HG03039 (cell line): ENCODE measurements around the gene EBLN1.
A peak's percentile ranks its signal among the peaks of the same experiment; 100 is the strongest.
"Not testable (repeated sequence)": the region's sequence is repeated elsewhere in the genome, so short reads cannot be mapped to it uniquely, and the experiment has no call there.

ENCODE experiments used
- ATAC-seq: cut with Tn5 transposase; IDR thresholded peaks from one replicate; pipeline ENCODE4 v1.9.1; 2021; ENCODE audit warnings: mild to moderate bottlenecking, moderate library complexity; ENCODE audit not compliant: unreplicated experiment

The EBLN1 gene

GRCh38 chr10:22228943-22229801 lies 11.4 kb upstream of the EBLN1 start:
- peak; percentile 83 for ATAC-seq

- no peak for ATAC-seq
Observed at GRCh38 chr10:22228167-22228938, 10.5 kb upstream of the EBLN1 start.

GRCh38 chr10:22226599-22226998 lies 8.8 kb upstream of the EBLN1 start:
- no peak for ATAC-seq

DNA sequence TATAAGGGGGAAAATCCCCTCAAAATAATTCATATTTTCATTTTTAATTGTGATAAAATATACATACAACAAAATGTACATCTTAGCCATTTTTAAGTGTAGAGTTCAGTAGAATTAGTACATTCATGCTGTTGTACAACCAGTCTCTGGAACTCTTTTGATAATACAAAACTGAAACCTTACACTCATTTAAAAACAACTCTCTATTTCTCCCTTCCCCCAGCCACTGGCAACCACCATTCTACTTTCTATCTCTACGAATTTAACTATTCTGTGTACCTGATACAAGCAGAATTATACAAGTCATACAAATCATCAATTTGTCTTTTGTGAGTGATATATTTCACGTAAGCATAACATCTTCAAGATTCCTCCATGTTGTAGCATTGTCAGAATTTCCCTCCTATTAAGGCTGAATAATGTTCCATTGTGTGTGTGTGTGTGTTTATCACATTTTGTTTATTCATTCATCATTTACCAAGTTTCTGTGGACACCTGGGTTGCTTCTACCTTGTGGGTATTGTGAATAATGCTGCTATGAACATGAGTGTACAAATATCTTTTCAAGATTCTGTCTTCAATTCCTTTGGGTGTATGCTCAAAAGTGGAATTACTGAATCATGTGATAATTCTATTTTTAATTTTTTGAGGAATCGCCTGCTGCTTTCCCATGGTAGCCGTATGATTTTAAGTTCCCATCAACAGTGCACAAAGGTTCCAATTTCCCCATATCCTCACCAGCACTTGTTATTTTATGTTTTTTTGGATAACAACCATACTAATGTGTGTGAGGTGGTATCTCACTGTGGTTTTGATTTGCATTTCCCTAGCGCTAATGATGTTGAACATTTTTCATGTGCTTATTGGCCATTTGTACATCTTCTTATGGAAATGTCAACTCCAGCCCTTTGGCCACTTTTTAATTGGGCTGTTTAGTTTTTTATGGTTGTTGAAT lies 4.7 kb upstream of the EBLN1 start:
- no peak for ATAC-seq

DNA sequence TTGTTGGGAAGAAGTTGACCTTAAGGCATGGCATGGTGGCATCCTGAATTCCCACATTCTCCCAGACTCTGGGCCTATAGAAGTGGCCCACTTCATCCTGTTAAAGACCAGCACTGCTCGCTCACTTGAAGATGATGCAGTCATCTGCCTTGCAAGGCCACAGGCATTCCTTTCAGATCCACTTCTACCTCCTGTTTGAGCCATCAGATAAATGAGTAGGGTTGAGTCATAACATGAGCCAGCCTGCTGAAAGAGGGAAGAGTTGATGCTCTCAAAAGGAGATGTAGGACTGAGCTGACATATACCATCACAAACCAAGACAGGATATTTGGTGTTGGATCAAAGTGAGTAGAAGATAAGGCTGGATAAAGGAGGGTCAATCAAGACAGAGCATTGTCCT lies 1.5 kb upstream of the EBLN1 start:
- ATAC-seq: no peak

DNA sequence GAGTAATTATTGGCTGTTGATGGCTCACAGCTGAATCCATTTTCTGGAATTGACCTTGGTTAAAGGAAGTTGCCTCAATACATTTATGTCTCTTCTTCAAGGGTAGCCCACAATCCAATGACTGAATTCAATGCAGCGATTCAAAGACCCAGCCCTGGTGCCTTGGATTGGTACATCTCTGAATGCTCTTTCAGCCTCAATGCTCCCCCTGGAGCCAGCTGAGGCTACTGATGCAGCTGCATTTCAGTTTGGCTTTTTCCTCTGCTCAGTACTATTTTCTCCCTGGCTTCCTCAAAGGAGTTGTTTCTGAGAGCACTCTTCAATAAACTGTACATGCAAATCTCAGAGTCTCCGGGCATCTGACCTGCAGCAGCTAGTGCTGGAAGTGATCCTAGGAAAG lies 633 bp upstream of the EBLN1 start:
- ATAC-seq: no peak

DNA sequence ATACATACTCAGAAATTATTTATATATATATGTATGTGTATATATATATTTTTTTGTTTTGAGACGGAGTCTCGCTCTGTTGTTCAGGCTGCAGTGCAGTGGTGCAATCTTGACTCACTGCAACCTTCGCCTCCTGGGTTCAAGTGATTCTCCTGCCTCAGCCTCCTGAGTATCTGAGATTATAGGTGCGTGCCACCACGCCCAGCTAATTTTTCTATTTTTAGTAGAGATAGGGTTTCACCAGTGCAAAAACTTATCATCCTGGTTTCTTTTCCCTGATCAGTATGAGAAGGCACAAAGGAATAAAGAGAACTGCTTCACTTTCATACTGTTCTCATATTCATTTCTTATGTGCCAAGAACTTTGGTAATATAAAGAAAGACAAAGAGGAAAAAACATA lies 731 bp downstream of the EBLN1 start:
- ATAC-seq: not testable (repeated sequence)

DNA sequence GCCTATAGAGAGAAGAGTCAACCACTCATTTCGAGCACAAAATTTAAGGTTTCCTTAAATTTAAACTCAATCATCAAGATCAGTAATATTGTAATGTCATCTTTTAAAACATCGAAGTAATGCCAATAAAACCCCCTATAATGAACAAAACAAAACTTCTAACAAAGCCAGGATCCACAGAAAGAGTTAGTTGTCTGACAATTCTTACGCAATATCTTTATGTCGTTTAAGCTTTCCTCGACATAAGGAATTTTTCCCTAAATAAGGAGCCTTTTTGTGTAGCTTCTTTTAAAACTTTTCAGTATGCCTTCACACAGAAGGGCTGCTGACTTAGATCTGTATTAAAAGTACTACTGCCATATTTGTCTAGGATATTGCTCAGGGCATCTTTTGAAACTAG lies 7.5 kb downstream of the EBLN1 start:
- no peak for ATAC-seq

DNA sequence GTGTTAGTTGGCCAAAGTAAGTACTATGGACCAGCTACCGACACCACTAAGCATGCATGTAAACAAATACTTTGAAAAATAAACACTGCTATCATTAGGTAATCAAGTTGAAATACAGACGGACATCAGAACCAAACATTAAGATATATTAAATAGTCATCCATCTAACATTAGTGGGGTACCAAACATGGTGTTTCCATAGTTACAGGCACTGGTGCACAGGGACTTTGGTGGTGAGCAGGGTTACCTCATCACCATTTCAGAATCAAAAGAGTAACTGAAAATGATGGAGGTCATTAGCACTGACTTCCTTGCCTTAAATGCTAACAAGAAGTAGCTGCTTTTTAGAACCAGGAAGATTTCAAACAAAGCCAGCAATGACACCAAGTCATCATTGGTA lies 23.9 kb downstream of the EBLN1 start:
- no peak for ATAC-seq

- no peak for ATAC-seq
Observed at GRCh38 chr10:22185586-22185985, 32.2 kb downstream of the EBLN1 start.

GRCh38 chr10:22183771-22184461 lies 33.9 kb downstream of the EBLN1 start:
- ATAC-seq: no peak

- ATAC-seq: no peak
Observed at GRCh38 chr10:22180724-22181123, 37.1 kb downstream of the EBLN1 start.

GRCh38 chr10:22174442-22174841 lies 43.4 kb downstream of the EBLN1 start:
- ATAC-seq: no peak

DNA sequence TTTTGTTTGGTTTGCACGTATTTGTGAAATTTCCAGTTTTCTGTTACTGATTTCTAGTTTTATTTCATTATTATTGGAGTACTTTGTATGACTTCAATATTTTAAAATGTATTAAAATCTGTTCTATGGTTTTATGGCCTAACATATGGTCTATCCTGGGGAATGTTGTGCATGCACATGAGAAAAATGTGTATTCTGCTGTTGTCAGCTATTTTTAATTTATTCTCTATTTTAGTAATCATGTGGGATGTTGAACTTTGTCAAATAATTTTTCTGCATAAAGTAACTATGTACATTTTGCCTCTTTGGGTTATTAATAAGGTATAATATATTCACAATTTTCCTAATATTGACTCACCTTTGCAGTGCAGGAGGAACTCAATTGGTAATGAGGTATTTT lies 46.7 kb downstream of the EBLN1 start:
- ATAC-seq: no peak

DNA sequence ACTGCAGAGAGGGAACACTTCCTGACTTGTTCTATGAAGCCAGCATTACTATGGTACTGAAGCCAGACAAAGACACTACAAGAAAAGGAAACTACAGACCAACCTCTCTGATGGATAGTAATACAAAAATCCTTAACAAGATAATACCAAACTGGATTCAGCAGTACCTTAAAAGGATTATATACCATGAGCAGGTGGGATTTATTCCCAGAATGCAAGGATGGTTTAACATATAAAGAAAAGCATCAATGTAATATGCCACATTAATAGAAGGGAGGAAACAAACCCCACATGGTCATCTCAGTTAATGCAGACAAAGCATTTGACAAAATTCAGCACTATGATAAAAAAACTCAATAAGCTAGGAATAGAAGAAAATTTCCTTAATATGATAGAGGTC lies 47.2 kb downstream of the EBLN1 start:
- no peak for ATAC-seq

- no peak for ATAC-seq
Observed at GRCh38 chr10:22159979-22160378, 57.8 kb downstream of the EBLN1 start.

DNA sequence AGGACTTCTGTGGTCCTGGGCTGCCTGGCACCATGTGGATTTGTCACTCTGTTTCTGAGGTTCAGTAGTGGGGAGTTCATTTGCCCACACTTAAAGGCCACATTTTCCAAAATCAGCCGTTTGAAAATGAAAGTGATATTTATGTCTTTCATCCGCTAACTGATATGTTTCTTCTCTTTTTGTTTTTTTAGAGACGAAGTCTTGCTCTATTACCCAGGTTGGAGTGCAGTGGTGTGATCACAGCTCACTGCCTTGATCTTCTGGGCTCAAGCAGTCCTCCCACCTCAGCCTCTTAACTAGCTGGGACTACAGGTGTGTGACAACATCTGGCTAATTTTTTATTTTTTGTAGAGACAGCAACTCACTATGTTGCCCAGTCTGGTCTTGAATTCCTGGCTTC lies 58.6 kb downstream of the EBLN1 start:
- no peak for ATAC-seq
